GM19463 (cell line): ENCODE measurements around the gene DNAH3.

Experiments
- ATAC-seq: cut with Tn5 transposase; IDR thresholded peaks from one replicate; pipeline ENCODE4 v1.9.1; 2021; ENCODE audit warnings: mild to moderate bottlenecking, moderate library complexity; ENCODE audit not compliant: unreplicated experiment

DNAH3 gene

GRCh38 chr16:20910781-20911321 lies 239.8 kb downstream of the DNAH3 start:
- no peak for ATAC-seq

- ATAC-seq: no peak
These were observed 244.0 kb downstream of the DNAH3 start for GRCh38 chr16:20906341-20907255.

GRCh38 chr16:20905576-20905975 lies 245.1 kb downstream of the DNAH3 start:
- ATAC-seq: no peak

GRCh38 chr16:20904507-20905081 lies 246.1 kb downstream of the DNAH3 start:
- ATAC-seq: no peak

GRCh38 chr16:20903899-20904506 lies 246.6 kb downstream of the DNAH3 start:
- no peak for ATAC-seq

GRCh38 chr16:20903116-20903898 lies 247.3 kb downstream of the DNAH3 start:
- no peak for ATAC-seq

- no peak for ATAC-seq
These were observed 248.2 kb downstream of the DNAH3 start for GRCh38 chr16:20902426-20902825.

- no peak for ATAC-seq
These were observed 249.1 kb downstream of the DNAH3 start for GRCh38 chr16:20901436-20902112.

- ATAC-seq: no peak
These were observed 249.6 kb downstream of the DNAH3 start for GRCh38 chr16:20901068-20901435.

GRCh38 chr16:20900299-20901067 lies 250.2 kb downstream of the DNAH3 start, which contains the start of the genes DCUN1D3 and LYRM1:
DCUN1D3 (minus strand) TSS chr16:20900358; CDS start chr16:20862538, 37,820 bp downstream.
LYRM1 (plus strand) TSS chr16:20900771; CDS start chr16:20915556, 14,785 bp downstream.
- peak; percentile 76 for ATAC-seq

- no peak for ATAC-seq
These were observed 251.0 kb downstream of the DNAH3 start for GRCh38 chr16:20899477-20900298.

GRCh38 chr16:20899071-20899470 lies 251.6 kb downstream of the DNAH3 start:
- no peak for ATAC-seq

GRCh38 chr16:20897922-20898321 lies 252.7 kb downstream of the DNAH3 start:
- no peak for ATAC-seq

- ATAC-seq: no peak
These were observed 253.3 kb downstream of the DNAH3 start for GRCh38 chr16:20897253-20897897.

GRCh38 chr16:20894388-20894787 lies 256.3 kb downstream of the DNAH3 start:
- no peak for ATAC-seq

- ATAC-seq: no peak
These were observed 260.9 kb downstream of the DNAH3 start for GRCh38 chr16:20889625-20890275.

GRCh38 chr16:20887207-20887606 lies 263.4 kb downstream of the DNAH3 start:
- no peak for ATAC-seq
